ENCODE data around the gene FSTL4.

FSTL4 gene

DNA sequence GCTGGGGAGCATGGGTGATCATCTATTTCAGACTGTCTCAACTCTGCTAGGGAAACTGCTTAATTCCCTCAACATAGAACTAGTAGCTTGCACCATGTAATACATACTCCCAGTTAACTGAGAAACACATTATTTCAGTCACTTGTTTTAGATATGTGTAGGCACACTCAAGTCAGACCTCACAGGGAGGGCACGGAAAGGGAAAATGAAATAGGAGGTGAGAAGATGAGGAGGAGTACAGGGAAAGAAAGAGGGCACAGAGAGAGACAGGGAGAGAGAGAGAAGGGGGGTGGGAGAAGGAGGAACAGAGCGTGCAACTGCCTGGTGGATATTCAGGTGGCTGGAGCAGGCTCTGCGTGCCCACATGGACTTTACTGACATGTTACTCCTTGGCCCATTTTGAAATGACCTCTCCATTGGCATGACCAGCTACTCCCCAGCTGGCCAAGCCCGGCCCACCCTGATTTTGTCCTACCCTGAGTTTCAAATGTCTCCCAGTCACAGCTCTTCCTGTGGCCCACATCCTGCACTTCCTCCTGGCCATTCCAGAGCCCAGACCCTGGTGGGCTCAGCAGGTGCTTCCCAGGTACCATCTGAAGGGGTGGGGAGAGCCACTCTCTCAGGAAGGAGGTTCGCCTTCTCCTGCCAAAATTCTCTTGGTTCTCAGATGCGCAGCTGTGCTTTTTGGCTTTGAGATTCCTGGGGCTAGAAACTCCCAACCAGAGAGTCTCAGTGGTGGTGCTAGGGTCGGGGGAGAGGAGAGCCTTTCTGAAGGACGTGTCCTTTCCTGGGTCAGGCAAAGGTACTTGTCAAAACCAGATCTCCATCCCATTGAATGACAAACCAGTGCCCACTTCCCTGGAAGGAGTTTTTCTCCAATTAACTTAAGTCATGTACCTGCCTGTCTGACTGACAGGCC, 229.4 kb downstream of the FSTL4 start:
- DNase-seq: no peak

DNA sequence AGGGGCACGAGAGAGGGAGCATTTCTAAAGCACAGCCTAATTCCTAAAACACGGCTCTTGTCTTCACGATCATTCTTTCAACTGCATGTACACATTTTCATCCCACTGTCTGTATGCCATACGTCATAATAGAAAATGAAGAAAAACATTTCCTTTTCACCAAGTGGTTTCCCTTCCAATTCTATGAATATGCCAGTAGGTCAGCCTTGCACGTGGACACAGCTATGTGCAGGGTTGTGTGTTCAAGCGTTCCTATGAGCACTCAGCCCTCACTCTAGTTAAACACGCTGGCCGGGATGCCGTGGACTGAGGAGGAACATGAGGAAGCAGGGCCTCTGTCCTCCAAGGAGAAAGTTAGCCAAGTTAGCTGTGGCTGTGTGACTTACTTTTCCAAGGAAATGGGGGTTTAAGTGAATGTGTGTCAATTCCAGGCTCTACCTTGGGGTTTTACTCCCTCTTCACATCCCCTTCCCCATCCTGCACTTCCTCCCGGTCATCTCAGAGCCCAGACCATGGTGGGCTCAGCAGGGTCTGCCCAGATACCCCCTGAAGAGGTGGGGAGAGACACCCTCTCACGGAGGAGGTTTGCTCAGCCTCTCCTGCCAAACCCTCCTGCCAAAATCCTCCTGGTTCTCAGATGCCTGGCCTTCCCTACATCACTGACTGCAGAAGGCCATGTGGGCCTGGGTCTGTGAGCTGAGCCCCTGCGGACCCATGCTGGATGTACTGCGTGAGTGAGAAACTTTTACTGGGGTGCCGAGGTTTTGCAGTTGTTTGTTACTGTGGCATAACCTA, 230.6 kb downstream of the FSTL4 start:
- no peak for DNase-seq

DNA sequence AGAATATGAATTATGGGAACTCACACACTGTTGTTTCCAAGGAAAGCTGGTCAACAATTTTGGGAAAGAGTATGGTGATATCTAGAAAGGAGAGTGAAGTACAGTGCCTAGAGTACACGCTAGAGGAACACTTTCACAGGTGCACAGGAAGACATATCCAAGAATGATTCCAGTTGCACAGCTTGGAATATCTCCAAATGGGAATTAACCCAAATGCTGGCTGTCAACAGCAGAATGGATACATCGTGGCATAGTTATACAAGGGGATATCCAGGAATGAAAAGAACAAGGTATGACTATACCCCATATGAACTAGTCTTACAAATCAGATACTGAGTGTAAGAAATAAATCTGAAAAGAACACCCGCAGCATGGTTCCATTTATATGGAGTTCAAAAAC, 231.3 kb downstream of the FSTL4 start:
- DNase-seq: no peak

DNA sequence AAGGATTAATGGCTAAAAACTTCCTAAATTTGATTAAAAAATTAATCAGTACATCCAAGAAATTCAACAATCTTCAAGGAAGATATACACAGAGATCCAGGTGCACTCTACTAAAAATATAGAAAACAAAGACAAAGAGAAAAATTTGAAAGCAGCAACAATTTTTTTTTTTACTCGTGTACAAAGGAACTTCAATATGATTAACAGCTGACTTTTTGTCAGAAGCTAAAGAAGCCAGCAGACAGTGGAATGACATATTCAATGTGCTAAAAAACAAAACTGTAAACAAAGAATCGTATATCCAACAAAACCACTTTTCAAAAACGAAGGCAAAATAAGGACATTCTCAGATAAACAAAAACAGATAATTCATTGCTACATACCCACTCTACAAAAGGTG, 234.6 kb downstream of the FSTL4 start:
- DNase-seq: no peak

DNA sequence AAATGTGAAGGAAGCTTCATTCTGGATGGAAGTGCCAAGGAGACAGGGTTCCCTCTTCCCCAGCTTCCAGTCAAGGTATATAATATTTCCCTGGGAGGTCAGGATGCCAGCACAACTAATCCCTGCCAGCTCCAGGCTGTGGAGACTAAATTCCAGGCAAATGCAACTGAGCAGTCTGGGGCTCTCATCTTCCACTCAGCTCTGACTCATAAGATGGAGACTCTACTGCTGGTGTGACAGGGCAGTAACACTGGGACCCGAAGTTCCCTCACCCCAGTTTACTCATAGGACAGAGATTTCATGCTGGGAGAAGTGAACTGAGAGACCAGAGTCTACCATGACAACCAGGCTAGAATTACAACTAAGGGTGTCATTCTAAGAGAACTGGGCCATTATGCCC, 235.4 kb downstream of the FSTL4 start:
- no peak for DNase-seq

DNA sequence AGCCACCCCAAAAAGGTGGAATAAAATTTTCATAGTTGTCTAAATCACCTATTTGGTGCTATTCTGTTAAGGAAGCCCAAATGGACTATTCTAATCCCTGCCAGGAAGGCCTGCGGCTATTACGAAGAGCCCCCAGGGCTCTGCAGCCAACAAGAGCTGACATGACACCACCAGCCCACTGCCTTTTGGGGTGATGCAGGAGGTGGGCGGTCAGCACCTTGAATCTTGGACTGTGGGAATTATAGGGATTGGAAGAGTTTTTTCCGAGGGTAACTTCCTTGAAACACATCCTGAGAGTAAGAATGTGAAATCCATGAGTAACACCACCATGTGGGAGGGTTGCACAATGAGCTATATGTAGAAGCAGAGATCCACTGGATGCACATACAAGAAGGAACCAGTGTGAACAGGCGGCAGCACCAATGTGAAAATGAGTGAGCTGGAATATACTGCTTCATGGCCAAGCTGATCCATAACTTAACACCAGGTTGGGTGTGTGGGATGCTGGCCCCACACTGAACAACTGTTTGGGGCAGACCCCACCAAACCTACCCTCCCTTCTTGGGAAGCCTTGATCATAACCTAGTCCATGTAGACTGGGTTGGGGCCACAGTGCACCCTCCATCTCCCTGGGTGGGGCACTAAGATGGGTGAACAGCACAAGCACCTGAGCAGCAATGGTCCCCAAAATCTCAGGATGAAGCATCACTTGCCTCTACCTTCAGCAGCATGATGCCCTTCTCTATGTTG, 239.0 kb downstream of the FSTL4 start:
- no peak for DNase-seq

DNA sequence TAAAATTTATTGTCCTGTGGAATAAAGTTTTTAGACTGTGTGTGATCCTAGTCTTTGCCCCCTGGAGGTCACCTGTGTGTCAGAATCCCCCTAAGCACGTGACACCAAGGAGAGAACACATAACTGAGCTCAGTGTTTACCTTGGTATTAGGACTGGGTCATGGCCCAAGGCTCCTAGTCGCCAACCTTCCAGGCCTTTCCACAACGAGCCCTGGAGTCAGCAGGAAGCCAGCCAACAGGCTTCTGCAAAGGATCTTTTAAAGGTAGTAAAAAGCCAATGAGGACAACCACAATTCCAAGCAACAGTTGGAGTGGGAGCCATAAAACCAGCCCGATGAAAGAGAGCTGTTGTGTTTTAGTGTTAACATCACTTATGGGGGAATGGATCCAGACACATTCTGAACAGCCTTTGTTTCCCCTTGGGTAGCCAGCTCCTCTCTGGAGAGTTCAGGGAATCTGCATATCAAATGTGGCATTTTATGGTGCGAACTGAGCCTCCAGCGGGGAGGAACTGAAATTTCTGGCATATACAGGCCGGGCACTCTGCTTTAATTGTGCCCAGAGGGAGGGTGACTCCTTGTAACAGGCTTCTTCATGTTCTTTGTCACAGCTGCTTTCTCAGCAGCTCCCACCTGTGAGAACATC, 239.9 kb downstream of the FSTL4 start:
- DNase-seq: no peak

DNA sequence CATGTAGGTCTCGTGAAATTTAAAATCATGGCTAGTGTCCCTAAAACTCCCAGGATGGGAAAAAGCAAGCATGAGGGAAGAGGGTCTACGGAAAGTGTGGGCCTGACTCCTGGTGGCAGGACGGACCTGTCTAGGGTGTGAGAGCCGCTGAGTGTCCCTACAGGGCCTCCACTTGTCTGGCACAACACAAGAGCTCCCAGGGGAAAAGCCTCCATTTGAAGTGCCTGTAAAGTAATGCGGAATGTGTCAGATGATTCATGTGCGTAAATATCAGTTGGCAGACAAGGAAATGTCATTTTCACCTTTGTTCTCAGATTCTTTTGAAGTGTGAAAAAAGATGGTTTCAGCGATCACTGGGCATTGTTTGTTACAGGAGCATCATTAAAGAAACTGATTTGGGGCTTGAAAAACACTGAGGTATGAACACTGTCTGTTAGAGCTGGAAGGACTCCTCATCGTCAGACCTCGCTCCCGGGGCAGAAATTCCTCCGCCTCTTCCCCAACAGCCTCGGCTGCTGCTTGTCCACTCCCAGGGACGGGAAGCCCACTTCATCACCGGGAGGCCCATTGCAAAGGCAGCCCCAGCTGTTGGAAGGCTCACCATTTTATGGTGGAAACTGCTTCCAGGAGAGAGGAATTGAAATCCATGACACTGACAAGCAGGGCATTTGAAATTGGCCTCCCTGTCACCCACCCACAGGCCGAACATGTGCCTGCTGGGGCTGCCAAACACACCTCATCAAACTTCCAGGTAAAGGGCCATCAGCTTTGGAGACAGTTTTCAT, 240.8 kb downstream of the FSTL4 start:
- DNase-seq: no peak

DNA sequence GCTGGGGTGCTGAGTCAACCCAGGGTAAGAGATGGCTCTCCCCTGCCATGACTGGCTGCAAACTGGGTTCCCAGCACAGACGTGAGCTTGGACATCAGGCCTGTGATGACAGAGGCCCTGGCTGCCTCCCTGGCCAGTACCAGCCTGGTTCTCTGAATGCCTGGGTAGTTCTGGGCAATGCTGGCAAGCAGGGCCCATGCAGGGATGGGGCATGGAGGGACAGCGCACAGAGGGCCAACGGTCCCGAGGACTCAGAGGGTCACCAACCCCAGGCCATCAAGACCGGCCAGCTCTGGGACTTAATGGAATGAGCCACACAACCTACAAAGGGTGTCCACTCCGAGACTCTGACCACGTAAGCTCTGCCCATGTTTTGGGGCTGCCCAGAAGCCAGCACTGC, 241.4 kb downstream of the FSTL4 start:
- DNase-seq: no peak

DNA sequence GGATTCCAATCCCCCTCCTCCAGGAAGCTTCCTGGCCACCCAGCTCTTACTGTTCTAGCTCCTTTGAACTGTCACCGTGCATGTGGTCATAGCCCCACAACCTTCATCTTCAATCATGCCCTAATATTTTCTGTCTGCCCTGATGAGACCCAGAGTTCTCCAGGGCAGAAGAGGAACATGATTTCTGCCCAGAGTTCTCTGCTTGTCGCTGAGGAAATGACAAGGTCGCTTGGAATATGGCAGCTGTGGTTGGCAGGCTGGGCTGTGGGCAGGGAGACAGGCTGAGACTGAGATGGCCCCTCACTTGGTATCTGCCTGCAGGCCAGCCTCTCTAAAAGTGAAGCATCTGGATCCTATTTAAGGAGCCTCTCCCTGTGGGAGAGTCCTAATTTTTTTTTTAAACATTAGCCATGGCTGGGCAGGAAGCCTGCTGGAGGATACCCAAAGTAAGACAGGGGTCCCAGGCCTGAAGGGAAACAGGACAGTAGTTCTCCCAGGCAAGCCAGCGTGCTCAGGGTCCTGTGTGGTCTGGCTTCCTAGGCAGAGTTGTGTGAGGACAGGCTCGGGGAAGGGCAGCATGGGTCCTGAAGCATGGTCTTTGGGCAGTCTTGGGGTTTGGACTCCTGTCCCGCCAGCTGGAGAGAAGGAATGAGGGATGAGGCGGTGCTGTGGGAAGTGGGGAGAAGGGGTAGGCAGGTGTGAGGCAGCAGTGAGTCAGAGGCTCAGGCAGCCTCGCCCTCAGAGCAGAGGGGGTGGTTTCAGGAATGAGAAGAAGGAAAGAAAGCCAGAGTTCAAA, 242.1 kb downstream of the FSTL4 start:
- no peak for DNase-seq

DNA sequence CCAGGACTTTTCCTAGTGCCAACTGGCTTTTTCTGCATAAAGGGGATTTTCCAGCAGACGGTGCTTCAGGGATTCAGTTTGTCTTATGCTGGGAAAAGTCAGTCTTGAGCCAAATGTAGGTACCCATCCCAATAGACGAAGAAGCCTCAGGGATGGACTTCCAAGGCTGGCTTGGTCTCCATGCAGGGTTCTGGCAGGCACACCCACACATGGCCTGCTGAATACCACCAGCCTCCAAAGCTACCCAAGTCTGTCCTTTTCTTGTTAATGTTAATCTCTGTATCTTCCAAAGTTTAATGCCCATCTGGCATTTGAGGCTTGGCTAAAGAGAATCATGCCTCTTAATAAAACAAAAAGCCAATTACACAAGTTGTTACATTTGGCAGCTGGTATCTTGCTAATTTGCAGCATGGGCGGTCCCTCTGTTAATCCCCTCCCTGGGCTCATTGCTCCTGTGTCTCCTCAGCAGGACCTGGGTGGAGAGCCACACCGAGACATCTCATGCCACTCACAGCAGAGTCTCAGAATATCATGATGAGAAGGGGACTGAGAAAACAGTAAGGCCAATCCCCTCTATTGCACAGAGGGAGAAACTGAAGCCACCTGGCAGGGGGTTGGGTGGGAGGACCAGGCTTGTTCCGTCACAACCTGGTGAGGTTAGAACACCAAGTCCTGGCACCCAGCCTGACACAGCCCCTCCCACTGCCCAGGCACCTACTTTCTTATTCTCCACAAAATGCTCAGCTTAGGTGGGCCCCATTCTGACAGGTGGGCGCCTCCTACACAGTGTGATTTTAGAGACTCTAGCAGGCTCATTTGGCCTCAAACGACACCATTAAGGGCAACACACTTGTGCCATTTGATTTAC, 243.2 kb downstream of the FSTL4 start:
- no peak for DNase-seq

DNA sequence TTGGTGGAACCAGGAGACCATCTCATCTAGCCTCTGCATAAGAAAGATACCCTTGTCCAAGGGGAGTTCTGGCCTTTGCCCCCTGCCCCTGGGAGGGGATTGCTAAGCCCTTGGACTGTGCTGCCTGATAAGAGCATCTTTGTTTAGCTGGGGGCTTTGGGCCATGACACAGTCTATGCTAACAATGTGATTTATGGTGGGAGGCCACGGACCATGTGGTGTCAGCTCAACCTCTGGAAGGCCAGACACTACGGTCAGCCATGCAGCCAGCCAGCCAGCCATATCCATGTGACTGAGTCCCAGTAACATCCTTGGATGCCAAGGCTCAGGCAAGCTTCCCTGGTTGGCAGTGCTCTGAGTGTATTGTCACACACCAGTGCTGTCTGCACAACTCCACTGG, 244.4 kb downstream of the FSTL4 start:
- no peak for DNase-seq

DNA sequence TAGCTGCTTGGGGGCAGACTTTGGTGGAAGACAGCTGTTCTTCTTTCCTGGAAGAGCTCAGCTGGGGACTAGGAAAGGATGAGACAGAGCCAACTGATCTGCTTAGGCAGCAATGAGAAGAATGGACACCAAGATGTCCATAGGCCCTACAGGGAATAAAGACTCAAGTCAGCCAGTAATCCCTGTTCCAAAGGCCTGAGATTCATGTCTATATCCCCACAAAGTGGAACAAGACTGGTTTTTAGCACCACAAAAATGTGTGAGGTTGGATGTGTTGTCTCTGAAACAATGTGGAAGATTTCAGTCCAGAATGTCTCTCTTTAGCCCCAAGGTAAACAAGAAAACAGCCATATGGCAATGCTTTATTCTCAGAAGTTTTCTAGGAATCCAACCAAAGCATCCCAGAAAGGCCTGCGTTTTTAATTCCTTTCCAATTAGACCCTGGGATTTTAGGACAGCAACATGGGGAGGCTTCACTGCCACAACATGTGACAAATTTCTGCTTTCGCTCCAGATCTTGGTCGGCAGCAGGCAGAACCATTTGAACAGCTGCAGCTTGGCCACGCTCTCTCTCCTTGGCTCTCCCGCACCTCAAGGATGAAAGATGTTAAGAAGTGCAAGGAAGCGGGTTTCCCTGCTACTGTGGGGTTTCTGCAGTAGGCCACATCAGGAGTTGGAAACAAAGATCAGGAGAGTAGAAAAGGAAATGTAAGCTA, 245.1 kb downstream of the FSTL4 start:
- no peak for DNase-seq

DNA sequence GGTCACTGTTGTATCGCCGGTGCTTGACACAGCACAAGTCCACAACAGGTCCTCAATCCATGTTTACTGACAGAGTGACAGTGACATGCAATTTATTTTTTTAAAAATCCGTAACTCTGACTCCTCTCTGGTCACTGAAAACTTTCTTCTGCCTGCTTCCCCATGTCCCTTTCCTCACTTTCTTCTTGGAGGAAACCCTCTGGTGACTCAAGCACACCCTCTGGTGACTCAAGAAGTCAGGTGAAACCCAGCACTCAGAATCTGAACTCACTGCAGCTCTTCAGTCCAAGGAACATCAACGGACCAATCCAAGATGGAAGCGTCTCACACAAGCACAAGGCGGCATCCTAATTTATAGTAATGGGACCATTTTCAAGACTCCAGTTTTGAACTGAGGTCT, 245.9 kb downstream of the FSTL4 start:
- no peak for DNase-seq

DNA sequence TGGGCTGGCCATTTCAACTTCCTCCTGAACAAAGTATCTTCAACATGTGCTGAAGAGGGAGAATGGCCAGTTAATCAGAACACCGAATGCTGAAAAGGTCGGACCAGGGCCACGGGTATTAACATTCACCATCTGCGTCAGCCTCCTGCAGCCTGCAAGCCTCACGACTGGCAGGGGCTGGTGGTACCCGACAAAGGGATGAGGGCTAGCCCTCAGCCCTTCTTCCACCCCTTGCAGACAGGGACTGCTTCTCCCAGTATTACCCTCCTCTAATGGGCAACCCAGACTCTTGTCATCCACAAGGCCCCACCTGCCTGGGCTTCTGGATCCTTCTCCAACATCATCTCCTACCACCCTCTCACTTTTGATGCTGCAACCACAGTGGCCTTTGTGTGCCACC, 246.6 kb downstream of the FSTL4 start:
- DNase-seq: no peak

DNA sequence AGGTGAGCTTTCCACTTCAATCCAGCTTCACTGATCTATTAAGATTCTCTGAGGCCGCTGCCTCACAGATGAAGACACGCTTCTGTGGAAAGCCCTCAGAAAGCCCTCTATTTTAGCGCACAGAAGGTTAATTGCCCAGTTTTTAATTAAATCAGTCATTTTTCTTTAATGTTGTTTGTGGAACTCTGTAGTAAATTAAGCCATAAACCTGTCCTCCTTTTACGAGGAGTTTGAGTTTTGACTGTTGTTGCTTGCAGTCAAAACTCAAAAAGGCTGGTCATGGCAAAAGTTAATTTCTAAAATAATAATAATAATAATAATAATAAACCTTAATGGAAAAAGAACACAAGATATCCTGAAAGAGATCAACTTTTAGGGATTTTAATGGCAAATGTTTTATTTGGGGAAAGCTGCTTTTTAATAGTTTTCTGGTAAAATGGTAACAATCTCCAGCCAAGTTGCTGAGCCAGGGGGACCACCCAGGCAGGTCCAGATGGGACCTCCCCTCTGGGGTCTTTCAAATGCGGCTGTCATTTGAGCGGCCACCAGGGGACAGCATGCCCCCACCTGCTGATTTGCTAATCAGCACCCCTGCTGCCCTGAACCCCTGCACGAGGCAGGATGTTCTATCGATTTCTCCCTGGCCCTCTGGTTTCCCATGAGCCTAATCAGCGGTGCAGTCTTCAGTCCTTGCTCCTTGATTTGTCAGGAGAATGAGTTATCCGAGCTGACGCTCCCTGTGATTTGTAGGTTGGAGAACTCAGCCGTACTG, 247.2 kb downstream of the FSTL4 start:
- no peak for DNase-seq

DNA sequence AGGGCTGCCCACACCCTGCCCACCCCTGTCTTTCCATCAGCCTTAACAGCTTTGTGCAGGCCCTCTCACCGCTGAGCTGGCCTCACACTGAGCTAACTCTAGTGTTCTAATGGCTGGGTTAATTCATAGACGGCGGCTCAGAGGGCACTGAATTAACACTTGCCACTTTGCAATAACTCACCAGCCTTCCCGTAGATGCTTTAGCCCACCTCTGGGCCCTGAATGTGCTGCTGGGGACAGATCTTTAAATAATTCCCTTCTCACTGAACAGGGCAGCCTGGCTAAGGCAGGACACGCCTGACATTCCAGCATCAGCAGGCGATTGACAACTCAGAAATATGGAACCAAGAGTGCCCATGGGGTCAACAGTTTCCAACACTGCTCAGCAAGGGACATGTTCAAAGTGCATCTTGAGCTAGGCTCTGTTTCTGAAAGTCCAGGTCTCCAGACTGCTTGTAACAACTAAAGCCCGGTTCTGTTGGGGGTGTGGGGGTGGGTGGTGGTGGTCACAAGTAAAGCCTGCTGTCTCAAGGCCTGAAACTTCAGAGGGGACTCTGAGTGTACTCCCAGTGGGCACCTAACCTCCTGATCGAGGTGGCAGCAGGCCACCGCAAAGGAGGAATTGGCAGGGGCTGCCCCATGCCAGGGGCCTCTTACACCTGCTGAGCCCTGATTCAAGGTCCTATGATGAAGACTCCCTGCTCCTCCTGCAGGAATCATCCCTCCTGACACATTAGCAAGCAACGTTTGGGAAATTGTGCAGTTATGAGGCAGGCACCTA, 248.3 kb downstream of the FSTL4 start:
- no peak for DNase-seq

DNA sequence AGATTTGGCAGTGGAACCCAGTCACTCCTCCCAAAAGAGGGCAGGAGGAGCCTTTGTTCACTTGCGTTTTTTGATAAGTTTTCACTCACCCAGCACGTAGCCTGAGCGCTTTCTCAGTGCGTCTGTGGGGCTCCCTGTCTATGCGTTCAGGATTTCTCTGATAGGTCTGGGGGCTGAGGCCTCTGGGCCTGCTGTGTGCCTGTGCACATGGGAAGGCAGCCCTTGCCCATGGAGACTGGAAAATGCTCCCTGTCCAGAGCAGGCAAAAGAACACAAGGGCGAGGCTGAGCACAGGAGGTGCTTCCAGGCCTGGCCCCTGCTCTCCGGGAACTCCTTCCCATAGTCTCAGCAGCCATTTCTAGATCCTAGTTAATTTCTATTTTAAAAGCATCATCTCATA, 249.9 kb downstream of the FSTL4 start:
- no peak for DNase-seq
